HFF-Myc (cell line): Measurements from ENCODE around the gene BRD4.

ENCODE experiments used
- DNase-seq: peaks from one replicate; pipeline ENCODE4 v3.0.0-alpha.2; 2011; ENCODE audit warnings: low read depth; ENCODE audit errors: extremely low read depth
- H3K4me3 ChIP-seq: replicated peaks from 2 replicates; pipeline ENCODE4 v1.5.1; 2011; ENCODE audit warnings: low read depth, mild to moderate bottlenecking, control low read depth, low read length
- CTCF ChIP-seq: IDR thresholded peaks from 2 replicates; pipeline ENCODE4 v1.5.1; 2012; ENCODE audit warnings: mild to moderate bottlenecking, low read depth, low read length, control low read depth; ENCODE audit errors: missing control alignments

Gene BRD4

DNA sequence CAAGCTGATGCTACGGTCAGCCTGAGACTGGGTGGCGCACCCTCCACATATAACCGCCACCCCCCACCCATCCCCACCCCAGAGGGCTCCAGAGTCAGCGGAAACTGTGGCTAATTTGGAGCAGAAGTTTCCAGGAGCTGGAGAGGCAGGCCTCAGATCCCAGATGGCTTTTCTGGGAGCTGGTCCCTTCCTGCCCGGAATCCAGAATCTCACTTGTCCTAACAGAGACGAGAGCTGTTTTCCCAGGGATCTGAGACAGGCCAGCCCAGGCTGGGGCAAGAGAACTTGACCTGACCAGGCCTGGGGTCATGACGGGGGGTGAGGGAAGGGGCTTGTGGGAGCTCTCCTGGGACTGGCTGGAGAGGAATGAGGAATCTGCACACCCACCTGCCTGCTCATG lies 106.6 kb downstream of the BRD4 start:
- DNase-seq, result no peak
- no peak overlapping the region for H3K4me3 ChIP-seq
- no peak for TF ChIP-seq CTCF

- H3K4me3 ChIP-seq, result peak overlapping the region; percentile 51
- no peak for DNase-seq
- TF ChIP-seq CTCF, result no peak
These were observed 108.5 kb downstream of the BRD4 start for GRCh38 chr19:15223649-15224361.

GRCh38 chr19:15222738-15223648 lies 109.3 kb downstream of the BRD4 start:
- H3K4me3 ChIP-seq, result peak overlapping the region; percentile 51

GRCh38 chr19:15220833-15221232 lies 111.5 kb downstream of the BRD4 start:
- H3K4me3 ChIP-seq, result no peak overlapping the region
- DNase-seq, result no peak
- TF ChIP-seq CTCF, result no peak

More at GRCh38 chr19:15222738-15223648, 109.3 kb downstream of the BRD4 start:
- peak; percentile 80 for DNase-seq
- TF ChIP-seq CTCF, result no peak

GRCh38 chr19:15218501-15218900 lies 113.8 kb downstream of the BRD4 start:
- DNase-seq, result no peak
- H3K4me3 ChIP-seq, result no peak overlapping the region
- no peak for TF ChIP-seq CTCF

GRCh38 chr19:15216363-15216762 lies 116.0 kb downstream of the BRD4 start:
- no peak overlapping the region for H3K4me3 ChIP-seq
- DNase-seq, result no peak
- no peak for TF ChIP-seq CTCF
